ENCODE data around the gene LAMB4. TPM values are rescaled to one million over a fixed set of nuclear protein-coding genes. Genes with fewer than 3 reads are reported as not detected.

The LAMB4 gene
- total and polyA plus RNA-seq, 3 experiments from 2014 or later, result not detected

DNA sequence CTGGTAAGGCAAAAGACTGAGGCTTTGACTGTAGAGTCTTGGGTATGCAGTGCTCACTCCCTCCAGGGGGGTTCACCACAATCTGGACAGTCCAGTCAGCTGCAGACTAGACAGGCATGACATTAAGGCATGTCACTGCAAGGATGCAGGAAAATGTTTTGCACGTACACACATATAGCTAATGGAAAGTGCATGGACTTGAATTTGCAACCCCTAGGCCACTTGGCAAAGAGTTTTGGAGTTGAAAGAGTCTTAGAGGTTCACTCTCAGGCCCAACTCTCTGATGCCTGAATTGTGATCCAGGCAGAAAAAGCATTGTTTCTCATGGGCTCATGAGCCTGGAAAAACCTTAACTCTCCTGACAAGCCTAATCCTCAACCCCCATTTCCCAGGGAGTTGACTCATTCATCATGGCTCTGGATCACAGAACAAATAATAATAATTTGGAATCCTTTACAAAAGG is 51.9 kb downstream of the LAMB4 start:
- Mint-ChIP-seq H3K9me3 (peaks cover 0 to 7% (median 0%) of the 10 kb centered on the region in 5 donors), H3K36me3 (no peaks in the 10 kb centered on the region), H3K27me3 (peaks cover 0 to 7% of the 10 kb centered on the region in 2 donors), H3K27ac (no peak overlapping the region), H3K4me3 (no peak overlapping the region), H3K4me1 (no peaks in the 10 kb centered on the region)
- ChIA-PET POLR2A (no interaction called here), CTCF (no interaction called here)
- Histone ChIP-seq H3K36me3 (ENCODE audit: insufficient read depth, low read length) (no peaks in the 10 kb centered on the region), H3K9me3 (ENCODE audit: low read length) (no peaks in the 10 kb centered on the region), H3K4me1 (ENCODE audit: insufficient read depth, low read length) (no peaks in the 10 kb centered on the region), H3K4me3 (ENCODE audit: low read length) (no peak overlapping the region), H3K27ac (ENCODE audit: low read depth, low read length) (peak overlapping the region; percentile 64), H3K27me3 (ENCODE audit: insufficient read depth, low read length, poor library complexity, severe bottlenecking) (no peaks in the 10 kb centered on the region)
- no peak for DNase-seq

DNA sequence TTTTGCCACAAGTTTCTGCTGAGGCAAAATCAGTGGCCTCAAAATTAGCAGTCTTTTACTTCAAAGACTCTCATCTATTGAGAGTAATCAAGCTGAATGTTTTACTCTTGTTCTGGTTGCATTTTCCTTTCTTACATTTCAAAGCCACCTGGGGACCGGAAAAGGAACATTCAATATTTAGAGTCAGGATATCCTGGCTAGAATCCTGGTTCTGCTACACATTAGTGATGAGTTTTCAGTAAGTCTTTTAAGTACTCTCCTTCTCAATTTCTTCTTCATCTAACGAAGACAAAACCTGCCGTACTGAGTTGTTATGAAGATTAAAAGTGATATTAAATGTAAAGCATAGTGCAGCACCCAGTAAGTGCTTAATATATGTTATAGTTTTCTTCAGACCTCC is 52.5 kb downstream of the LAMB4 start:
- H3K9me3 Mint-ChIP-seq, result peaks cover 0 to 7% (median 0%) of the 10 kb centered on the region in 5 donors
- ChIA-PET POLR2A (no interaction called here), CTCF (no interaction called here)

DNA sequence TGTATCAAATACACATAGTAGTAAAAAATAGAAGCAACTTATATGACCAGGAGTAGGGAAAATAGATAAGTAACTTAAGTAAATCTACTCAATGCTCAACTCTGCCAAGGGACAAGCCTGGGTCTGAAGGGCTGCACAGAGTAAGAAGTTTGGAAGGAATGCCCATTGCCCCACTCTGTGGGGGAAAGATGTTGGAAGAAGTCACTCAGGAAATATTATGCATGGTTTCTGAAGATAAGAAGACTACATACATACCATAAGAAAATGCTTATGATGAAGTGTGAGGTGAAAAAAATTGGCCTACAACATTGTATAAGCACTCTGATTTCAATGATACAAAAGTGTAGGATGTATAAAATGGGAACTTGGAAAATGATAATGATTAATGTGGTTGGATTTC is 54.0 kb downstream of the LAMB4 start:
- H3K27me3 ChIP-seq (ENCODE audit: insufficient read depth, low read length, poor library complexity, severe bottlenecking), result no peaks in the 10 kb centered on the region
- no peak overlapping the region for H3K27ac ChIP-seq (ENCODE audit: low read depth, low read length)
- Mint-ChIP-seq H3K4me3 (no peak overlapping the region), H3K27me3 (peaks cover 1 to 7% of the 10 kb centered on the region in 2 donors), H3K27ac (no peak overlapping the region), H3K4me1 (no peaks in the 10 kb centered on the region), H3K9me3 (peaks cover 0 to under 1% (median 0%) of the 10 kb centered on the region in 5 donors), H3K36me3 (no peaks in the 10 kb centered on the region)
- H3K4me3 ChIP-seq (ENCODE audit: low read length), result no peak overlapping the region
- no peaks in the 10 kb centered on the region for H3K9me3 ChIP-seq (ENCODE audit: low read length)
- ChIA-PET POLR2A (no interaction called here), CTCF (no interaction called here)
- DNase-seq, result no peak
- no peaks in the 10 kb centered on the region for H3K4me1 ChIP-seq (ENCODE audit: insufficient read depth, low read length)
- no peaks in the 10 kb centered on the region for H3K36me3 ChIP-seq (ENCODE audit: insufficient read depth, low read length)

More for the DNA sequence above, 52.5 kb downstream of the LAMB4 start:
- no peak overlapping the region for H3K4me3 ChIP-seq (ENCODE audit: low read length)
- DNase-seq, result no peak
- H3K27me3 Mint-ChIP-seq, result peaks cover 0 to 7% of the 10 kb centered on the region in 2 donors
- H3K4me1 Mint-ChIP-seq, result no peaks in the 10 kb centered on the region
- no peaks in the 10 kb centered on the region for H3K4me1 ChIP-seq (ENCODE audit: insufficient read depth, low read length)
- no peaks in the 10 kb centered on the region for H3K27me3 ChIP-seq (ENCODE audit: insufficient read depth, low read length, poor library complexity, severe bottlenecking)
- peak overlapping the region; percentile 64 for H3K27ac ChIP-seq (ENCODE audit: low read depth, low read length)
- no peak overlapping the region for H3K27ac Mint-ChIP-seq
- no peaks in the 10 kb centered on the region for H3K36me3 Mint-ChIP-seq
- H3K36me3 ChIP-seq (ENCODE audit: insufficient read depth, low read length), result no peaks in the 10 kb centered on the region
- no peaks in the 10 kb centered on the region for H3K9me3 ChIP-seq (ENCODE audit: low read length)
- no peak overlapping the region for H3K4me3 Mint-ChIP-seq

DNA sequence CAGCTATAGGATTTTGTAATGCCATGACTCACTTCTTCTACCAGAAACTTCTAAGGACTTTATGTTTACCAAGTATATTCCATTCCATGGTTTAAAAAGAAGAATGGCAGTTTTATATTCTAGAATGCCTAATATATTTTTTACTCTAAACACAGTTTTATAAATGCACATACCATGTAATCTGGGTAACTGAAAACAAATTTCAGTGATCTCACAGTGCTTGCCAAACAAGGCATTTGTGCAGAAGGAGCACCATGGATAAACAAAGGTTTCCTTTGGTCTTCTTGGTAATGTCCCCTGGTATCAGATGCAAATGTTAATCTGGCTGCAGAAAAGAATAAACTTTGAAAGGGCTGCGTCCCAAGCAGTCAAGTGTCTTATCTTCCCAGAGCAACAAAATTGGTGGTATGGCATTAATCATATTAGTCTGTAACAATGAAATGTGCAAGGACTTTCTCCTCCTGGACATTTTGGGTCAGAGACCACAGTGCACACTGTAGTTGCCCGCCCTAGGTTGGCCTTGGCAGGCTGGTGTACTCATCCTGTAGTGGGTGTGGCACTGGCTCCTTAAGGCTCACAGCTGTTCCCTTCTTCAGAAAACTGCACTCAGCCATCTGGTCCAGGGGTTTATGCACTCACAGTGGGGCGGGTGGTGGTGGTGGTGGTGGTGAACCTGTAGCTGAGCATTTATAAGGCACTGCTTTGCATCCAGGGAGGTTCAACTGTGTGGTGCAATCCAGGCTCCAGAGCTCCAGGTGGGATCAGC is 56.7 kb downstream of the LAMB4 start:
- H3K9me3 Mint-ChIP-seq, result no peaks in the 10 kb centered on the region
- CTCF ChIA-PET, result no interaction called here
- H3K36me3 Mint-ChIP-seq, result no peaks in the 10 kb centered on the region

DNA sequence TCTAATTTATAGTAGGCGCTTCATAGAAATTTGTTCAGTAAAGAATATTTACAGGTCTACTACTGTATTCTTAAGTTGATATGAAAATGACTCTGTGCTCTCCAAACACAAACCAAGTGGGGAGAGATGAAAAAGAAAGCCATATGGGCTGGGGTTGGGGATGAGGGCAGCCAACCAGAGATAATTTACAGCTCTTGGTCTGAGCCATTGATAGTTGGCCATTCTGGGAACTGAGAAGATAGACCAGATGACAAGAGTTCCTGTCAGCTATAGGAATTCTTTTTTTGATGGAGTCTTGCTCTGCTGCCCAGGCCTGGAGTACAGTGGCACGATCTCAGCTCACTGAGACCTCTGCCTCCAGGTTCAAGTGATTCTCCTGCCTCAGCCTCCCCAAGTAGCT is 57.4 kb downstream of the LAMB4 start:
- ChIA-PET POLR2A (no interaction called here), CTCF (no interaction called here)
- Mint-ChIP-seq H3K4me3 (no peak overlapping the region), H3K4me1 (no peaks in the 10 kb centered on the region), H3K27me3 (peaks cover 1 to 11% of the 10 kb centered on the region in 2 donors), H3K27ac (no peak overlapping the region), H3K36me3 (no peaks in the 10 kb centered on the region), H3K9me3 (no peaks in the 10 kb centered on the region)
- Histone ChIP-seq H3K4me1 (ENCODE audit: insufficient read depth, low read length) (no peaks in the 10 kb centered on the region), H3K9me3 (ENCODE audit: low read length) (no peaks in the 10 kb centered on the region), H3K27me3 (ENCODE audit: insufficient read depth, low read length, poor library complexity, severe bottlenecking) (no peaks in the 10 kb centered on the region), H3K4me3 (ENCODE audit: low read length) (no peak overlapping the region), H3K27ac (ENCODE audit: low read depth, low read length) (no peak overlapping the region), H3K36me3 (ENCODE audit: insufficient read depth, low read length) (no peaks in the 10 kb centered on the region)
- no peak for DNase-seq

More for the DNA sequence above, 56.7 kb downstream of the LAMB4 start:
- H3K4me3 Mint-ChIP-seq, result peak overlapping the region in 1 of 7 donors; percentile 20
- no peak for DNase-seq
- Histone ChIP-seq H3K27ac (ENCODE audit: low read depth, low read length) (no peak overlapping the region), H3K36me3 (ENCODE audit: insufficient read depth, low read length) (no peaks in the 10 kb centered on the region), H3K4me1 (ENCODE audit: insufficient read depth, low read length) (no peaks in the 10 kb centered on the region), H3K4me3 (ENCODE audit: low read length) (no peak overlapping the region), H3K9me3 (ENCODE audit: low read length) (no peaks in the 10 kb centered on the region), H3K27me3 (ENCODE audit: insufficient read depth, low read length, poor library complexity, severe bottlenecking) (no peaks in the 10 kb centered on the region)
- H3K27ac Mint-ChIP-seq, result no peak overlapping the region
- POLR2A ChIA-PET, result no interaction called here
- H3K4me1 Mint-ChIP-seq, result no peaks in the 10 kb centered on the region
- H3K27me3 Mint-ChIP-seq, result peaks cover 1 to 11% of the 10 kb centered on the region in 2 donors

DNA sequence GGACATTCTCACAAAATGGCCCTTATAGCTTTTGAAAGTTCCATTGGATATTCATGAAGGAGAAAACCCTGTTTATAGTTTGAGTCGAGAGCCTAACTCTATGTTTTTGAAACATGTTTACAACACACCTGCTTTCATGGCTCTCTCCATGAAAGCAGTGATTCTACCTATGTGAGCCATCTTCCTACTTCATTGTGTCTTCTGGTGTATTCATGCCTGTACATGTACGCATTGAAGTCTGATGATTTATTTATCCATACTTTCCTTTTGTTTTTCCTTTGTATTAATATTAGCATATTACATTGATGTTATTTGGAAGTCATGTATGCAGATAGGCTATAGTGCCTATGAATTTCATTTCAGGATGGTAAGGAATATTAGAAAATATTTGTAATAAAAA is 58.0 kb downstream of the LAMB4 start:
- Mint-ChIP-seq H3K4me3 (no peak overlapping the region), H3K36me3 (no peaks in the 10 kb centered on the region), H3K27me3 (peaks cover 1 to 11% of the 10 kb centered on the region in 2 donors), H3K27ac (no peak overlapping the region), H3K4me1 (no peaks in the 10 kb centered on the region), H3K9me3 (no peaks in the 10 kb centered on the region)
- no peaks in the 10 kb centered on the region for H3K36me3 ChIP-seq (ENCODE audit: insufficient read depth, low read length)
- H3K4me3 ChIP-seq (ENCODE audit: low read length), result no peak overlapping the region
- H3K27me3 ChIP-seq (ENCODE audit: insufficient read depth, low read length, poor library complexity, severe bottlenecking), result no peaks in the 10 kb centered on the region
- H3K9me3 ChIP-seq (ENCODE audit: low read length), result no peaks in the 10 kb centered on the region
- no peak overlapping the region for H3K27ac ChIP-seq (ENCODE audit: low read depth, low read length)
- CTCF ChIA-PET, result no interaction called here
- no peak for DNase-seq
- no peaks in the 10 kb centered on the region for H3K4me1 ChIP-seq (ENCODE audit: insufficient read depth, low read length)
- POLR2A ChIA-PET, result no interaction called here

DNA sequence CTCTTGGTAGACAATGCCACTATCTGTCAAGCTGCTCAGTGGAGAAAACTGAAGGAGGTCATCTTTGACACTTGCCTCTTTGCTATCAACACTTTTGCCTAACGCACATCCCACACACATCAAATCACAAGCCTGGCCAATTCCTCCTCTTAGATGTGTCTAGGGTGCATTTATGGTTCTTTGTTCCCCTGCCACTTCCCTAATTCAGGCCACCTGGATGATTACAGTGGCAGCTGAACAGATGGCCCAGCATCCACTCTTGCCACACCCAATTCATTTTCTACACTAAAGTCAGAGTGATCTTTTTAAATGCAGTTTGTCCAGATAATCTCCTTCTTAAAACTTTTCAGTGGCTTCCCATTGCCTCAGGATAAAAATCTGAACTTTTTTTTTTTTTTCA is 58.6 kb downstream of the LAMB4 start:
- Mint-ChIP-seq H3K4me1 (no peaks in the 10 kb centered on the region), H3K36me3 (no peaks in the 10 kb centered on the region), H3K4me3 (no peak overlapping the region), H3K27me3 (peaks cover 1 to 11% of the 10 kb centered on the region in 2 donors), H3K9me3 (no peaks in the 10 kb centered on the region), H3K27ac (no peak overlapping the region)
- Histone ChIP-seq H3K4me3 (ENCODE audit: low read length) (no peak overlapping the region), H3K4me1 (ENCODE audit: insufficient read depth, low read length) (no peaks in the 10 kb centered on the region), H3K27me3 (ENCODE audit: insufficient read depth, low read length, poor library complexity, severe bottlenecking) (no peaks in the 10 kb centered on the region), H3K36me3 (ENCODE audit: insufficient read depth, low read length) (no peaks in the 10 kb centered on the region), H3K9me3 (ENCODE audit: low read length) (no peaks in the 10 kb centered on the region), H3K27ac (ENCODE audit: low read depth, low read length) (no peak overlapping the region)
- ChIA-PET CTCF (no interaction called here), POLR2A (no interaction called here)
- no peak for DNase-seq

DNA sequence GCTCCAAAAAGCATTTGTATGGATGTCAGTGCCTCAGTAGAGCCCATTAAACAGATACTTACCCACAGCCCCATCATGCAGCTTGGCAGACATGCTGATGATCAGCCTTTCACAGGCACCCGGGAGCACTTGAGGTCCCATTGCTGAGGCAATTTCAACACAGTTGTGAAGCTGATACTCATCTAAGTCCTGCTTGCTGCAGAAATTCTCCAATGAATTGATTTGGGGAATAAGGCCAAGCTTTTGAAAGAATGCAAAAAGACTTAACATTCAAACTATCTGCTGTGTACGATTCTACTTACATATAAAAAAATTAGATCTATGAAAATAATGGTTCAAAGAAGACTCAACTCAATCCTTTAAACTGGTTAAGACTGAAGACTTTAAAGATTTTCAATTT is 60.5 kb downstream of the LAMB4 start:
- CTCF ChIA-PET, result no interaction called here
- Mint-ChIP-seq H3K27me3 (peaks cover 1 to 7% of the 10 kb centered on the region in 2 donors), H3K4me3 (no peak overlapping the region), H3K27ac (no peak overlapping the region), H3K9me3 (no peaks in the 10 kb centered on the region), H3K36me3 (no peaks in the 10 kb centered on the region), H3K4me1 (no peaks in the 10 kb centered on the region)
- DNase-seq, result no peak
- H3K27me3 ChIP-seq (ENCODE audit: insufficient read depth, low read length, poor library complexity, severe bottlenecking), result no peaks in the 10 kb centered on the region
- no peak overlapping the region for H3K27ac ChIP-seq (ENCODE audit: low read depth, low read length)
- no peaks in the 10 kb centered on the region for H3K4me1 ChIP-seq (ENCODE audit: insufficient read depth, low read length)
- H3K9me3 ChIP-seq (ENCODE audit: low read length), result no peaks in the 10 kb centered on the region
- no peak overlapping the region for H3K4me3 ChIP-seq (ENCODE audit: low read length)
- POLR2A ChIA-PET, result no interaction called here
- no peaks in the 10 kb centered on the region for H3K36me3 ChIP-seq (ENCODE audit: insufficient read depth, low read length)
